Stimulated activated CD4-positive, alpha-beta T cell treated with anti-CD3 and anti-CD28 coated beads, Interleukin-15, amount 100 ng/mL, for 24 hours (primary cell): ENCODE measurements around the gene IRF2BP2.

ENCODE experiments used
- DNase-seq: peaks from one replicate; pipeline ENCODE4 v3.0.0-alpha.2; 2020

Gene IRF2BP2

GRCh38 chr1:234554698-234555311, 55.2 kb downstream of the IRF2BP2 start:
- no peak for DNase-seq
